Gastrocnemius medialis (tissue), 4 donors: ENCODE data around the gene KDM2B.

ENCODE experiments used
- POLR2A ChIP-seq, 2 donors: fragments of 450-650 bp; IDR thresholded peaks; one replicate each; pipeline ENCODE4 v1.6.1; 2017; ENCODE audit warnings: antibody characterized with exemption in 2 of 2, mild to moderate bottlenecking in 2 of 2, moderate library complexity in 2 of 2
- TF ChIP-seq, protein P1 (sequence below), 5 experiments: fragments of 450-650 bp in 3 of 5; fragments of 200-600 bp in 2 of 5; sonication (generic) in 2 of 5; IDR thresholded peaks in 4 of 5; conservative IDR thresholded peaks in 1 of 5; 1 replicate in 4 of 5; 2 replicates in 1 of 5; pipeline ENCODE4 v1.5.1; 2016 to 2019; ENCODE audit warnings: antibody characterized with exemption in 5 of 5, mild to moderate bottlenecking in 3 of 5, moderate library complexity in 3 of 5

DNA sequence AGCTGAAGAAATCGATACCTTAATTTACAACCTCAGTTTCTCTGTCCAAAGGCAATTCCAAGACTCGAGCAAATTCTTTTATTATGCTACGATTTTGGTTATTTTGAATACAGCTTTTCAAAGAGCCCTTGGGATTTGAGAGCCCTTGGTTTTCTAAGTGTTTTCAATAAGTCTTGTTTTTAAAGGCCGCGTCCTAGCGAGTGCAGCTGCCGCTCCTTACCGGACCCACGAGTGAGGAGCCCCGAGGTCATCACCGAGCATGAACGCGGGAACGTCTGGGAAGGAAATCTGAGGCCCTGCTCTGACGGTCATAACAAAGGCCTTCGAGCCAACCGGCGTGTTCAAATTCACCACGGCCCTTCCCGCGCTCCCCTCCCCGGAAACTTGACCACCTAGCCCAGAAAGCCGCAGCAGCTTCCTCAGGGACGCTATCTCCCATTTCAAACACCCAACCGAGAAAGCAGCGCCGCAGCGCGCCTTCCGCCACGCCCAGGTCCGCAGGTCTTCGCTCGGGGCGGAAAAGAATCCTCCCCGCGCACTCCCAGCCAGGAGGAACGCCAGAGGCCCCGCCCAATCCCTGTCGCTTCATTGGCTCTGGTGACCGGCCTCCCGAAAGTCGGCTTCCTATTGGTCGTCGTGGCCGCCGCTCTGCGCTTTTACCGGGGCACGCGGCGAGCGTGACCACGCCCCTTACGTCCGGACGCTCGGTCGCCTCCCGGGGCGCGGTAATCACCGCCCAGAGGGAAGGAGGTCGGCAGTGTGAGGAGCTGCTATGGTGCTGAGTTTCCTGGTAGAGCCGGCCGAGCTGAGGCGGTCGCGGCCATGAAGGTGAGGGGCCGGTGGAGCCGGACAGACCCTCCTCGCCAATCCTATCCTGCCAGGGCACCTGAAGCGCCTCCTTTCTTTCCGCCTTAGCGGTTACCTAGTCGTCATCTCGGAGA, 181.2 kb downstream of the KDM2B start, which contains the start of gene RNF34:
- TF ChIP-seq, protein P1, sequence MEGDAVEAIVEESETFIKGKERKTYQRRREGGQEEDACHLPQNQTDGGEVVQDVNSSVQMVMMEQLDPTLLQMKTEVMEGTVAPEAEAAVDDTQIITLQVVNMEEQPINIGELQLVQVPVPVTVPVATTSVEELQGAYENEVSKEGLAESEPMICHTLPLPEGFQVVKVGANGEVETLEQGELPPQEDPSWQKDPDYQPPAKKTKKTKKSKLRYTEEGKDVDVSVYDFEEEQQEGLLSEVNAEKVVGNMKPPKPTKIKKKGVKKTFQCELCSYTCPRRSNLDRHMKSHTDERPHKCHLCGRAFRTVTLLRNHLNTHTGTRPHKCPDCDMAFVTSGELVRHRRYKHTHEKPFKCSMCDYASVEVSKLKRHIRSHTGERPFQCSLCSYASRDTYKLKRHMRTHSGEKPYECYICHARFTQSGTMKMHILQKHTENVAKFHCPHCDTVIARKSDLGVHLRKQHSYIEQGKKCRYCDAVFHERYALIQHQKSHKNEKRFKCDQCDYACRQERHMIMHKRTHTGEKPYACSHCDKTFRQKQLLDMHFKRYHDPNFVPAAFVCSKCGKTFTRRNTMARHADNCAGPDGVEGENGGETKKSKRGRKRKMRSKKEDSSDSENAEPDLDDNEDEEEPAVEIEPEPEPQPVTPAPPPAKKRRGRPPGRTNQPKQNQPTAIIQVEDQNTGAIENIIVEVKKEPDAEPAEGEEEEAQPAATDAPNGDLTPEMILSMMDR (IDR thresholded peaks at IDR 0.05 in 4 of 5, conservative IDR thresholded peaks at IDR 0.05 in 1 of 5), result peak in 1 of 5 experiments; percentile 25
- TF ChIP-seq POLR2A (IDR thresholded peaks at IDR 0.05), result peak; percentile 99
